CD4-positive, alpha-beta T cell treated with Interleukin-6 at 100 ng/mL for 8 hours (primary cell): Measurements from ENCODE around the gene G3BP1.
"Not testable (repeated sequence)": the region's sequence is repeated elsewhere in the genome, so short reads cannot be mapped to it uniquely, and the experiment has no call there.

ENCODE experiments used
- DNase-seq: peaks from one replicate; pipeline ENCODE4 v3.0.0-alpha.2; 2020; ENCODE audit warnings: mixed read lengths, low spot score

Gene G3BP1

GRCh38 chr5:151771259-151772028 is at the start of gene G3BP1:
G3BP1 (plus strand) TSS chr5:151771954; CDS start chr5:151786621, 14,667 bp downstream.
- peak; percentile 100 for DNase-seq

- DNase-seq: no peak
These were observed 49.2 kb upstream of the G3BP1 start for GRCh38 chr5:151722546-151722945.

- no peak for DNase-seq
These were observed 47.4 kb upstream of the G3BP1 start for GRCh38 chr5:151724360-151724759.

DNA sequence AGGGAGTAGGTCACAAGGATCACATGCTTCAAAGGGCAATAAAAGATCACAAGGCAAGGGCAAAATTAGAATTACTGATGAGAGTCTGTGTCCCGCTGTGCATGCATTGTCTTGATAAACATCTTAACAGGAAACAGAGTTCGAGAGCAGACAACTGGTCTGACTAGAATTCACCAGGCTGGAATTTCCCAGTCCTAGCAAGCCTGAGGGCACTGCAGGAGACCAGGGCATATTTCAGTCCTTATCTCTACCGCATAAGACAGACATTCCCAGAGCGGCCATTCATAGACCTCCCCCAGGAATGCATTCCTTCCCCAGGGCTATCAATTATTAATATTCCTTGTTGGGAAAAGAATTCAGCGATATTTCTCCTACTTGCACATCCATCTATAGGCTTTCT is 42.2 kb upstream of the G3BP1 start:
- DNase-seq: not testable (repeated sequence)

DNA sequence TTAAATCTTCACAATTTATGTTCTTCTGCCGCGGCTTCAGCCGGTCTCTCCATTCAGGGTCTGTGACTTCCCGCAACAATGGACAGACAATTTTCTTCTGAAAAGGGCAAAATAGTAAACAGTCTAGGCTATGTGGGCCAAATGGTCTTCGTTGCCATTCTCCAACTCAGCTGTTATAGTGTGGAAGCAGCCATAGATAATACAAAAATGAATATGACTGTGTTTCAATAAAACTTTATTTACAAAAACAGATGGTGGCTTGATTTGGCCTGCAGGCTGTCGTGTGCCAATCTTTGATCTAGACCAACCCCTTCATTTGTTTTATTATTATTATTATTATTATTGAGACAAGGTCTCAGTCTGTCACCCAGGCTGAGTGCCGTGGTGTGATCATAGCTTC is 41.4 kb upstream of the G3BP1 start:
- DNase-seq: no peak

GRCh38 chr5:151733358-151734063 is 38.2 kb upstream of the G3BP1 start:
- DNase-seq: no peak

GRCh38 chr5:151734064-151734408 is 37.7 kb upstream of the G3BP1 start:
- no peak for DNase-seq

GRCh38 chr5:151735646-151736045 is 36.1 kb upstream of the G3BP1 start:
- no peak for DNase-seq

DNA sequence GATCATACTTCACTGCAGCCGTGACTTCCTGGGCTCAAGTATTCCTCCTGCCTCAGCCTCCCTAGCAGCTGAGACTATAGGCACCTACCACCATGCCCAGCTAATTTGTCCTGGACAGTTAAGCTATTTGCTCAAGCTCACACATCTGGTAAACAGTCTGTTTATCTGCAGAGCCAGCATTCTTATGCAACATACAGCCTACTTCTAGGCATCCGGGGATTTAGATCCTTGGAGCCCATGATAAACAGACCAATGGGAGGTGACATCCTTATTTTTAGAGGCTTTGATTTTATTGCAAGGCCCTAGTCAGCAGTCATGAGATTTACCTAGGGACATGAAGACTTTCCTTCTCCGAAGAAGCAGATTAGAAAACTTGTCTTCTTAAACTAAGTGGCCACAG is 34.3 kb upstream of the G3BP1 start:
- no peak for DNase-seq

DNA sequence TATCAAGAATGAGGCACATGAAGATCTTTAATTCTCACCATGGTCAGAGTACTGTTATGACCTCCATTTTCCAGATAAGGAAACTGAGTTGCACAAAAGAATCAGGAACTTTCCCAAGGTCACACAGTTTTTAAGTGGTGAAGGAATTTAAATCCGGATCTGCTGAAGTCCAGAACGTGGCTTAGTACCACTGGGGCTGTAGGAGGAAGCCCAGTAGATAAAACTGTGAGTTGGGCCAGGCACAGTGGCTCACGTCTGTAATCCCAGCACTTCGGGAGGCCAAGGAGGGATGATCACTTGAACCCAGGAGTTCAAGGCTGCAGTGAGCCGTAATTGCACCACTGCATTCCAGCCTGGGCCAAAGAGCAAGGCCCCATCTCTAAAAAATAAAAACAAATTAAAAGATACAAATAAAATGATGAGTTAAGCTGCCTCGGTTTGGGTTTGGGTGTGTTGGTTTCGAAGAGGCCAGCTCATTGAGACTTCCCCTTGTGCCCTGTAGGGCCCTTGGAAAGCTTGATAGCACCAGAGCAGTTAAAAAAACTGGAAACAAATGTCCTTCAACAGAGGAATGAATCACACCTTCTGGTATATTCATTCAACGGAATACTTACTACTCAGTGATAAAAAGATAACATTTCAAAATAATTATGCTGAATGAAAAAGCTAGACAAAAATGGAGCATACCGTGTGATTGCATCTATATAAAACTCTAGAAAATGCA is 33.5 kb upstream of the G3BP1 start:
- no peak for DNase-seq

GRCh38 chr5:151739395-151739794 is 32.4 kb upstream of the G3BP1 start:
- DNase-seq: no peak

GRCh38 chr5:151739939-151740335 is 31.8 kb upstream of the G3BP1 start:
- DNase-seq: no peak

DNA sequence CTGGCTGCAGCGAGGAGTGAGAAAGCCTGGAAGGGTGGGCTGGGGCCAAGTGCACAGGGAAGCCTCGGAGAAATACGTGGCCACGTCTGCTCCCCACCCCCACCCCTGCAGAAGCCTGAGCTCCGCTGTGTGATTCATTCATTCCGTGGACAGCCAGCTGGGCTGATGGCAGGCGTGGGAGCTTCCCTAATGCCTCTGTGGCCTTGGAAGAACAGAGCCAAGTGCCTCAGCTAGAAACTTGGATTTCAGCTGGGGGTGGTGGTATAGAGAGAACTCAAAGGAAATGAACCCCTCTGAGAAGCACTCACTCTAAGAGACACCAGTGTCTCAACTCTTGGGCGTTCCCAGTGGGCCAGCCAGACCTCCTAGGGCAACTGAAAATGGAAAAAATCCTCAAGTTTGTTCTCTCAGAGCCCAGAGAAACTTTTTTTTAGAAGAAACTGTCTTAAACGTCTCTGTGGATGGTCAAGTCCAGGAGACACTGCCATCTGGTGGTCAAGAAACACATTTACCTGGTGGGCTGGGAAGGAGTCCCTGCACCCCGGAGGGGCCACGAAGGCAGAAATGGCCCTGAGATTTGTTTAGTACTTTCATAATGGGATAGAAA is 31.3 kb upstream of the G3BP1 start:
- peak; percentile 56 for DNase-seq

GRCh38 chr5:151740958-151741373 is 30.8 kb upstream of the G3BP1 start:
- DNase-seq: no peak

- DNase-seq: no peak
These were observed 29.9 kb upstream of the G3BP1 start for GRCh38 chr5:151741678-151742423.

DNA sequence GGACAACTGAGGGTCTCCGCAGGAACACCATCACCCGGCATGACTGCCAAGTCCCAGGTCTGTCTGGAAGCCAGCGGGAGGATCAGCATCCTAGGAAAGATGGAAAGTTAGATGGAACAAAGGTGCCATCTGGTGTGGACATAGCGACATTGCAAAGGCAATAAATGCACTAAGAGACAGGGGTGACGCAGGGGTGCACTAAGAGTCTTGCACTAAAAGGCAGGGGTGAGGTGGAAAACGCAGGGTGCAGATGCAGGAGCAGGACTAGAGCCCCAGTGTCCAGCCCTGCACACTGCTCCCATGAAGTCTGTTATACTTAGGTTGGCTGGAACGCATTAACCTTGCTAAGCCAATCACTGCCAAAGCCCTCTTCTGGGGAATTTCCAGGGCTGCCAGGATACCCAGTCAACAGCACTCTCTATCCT is 28.9 kb upstream of the G3BP1 start:
- no peak for DNase-seq

GRCh38 chr5:151743530-151743929 is 28.2 kb upstream of the G3BP1 start:
- no peak for DNase-seq

- peak; percentile 36 for DNase-seq
These were observed 26.6 kb upstream of the G3BP1 start for GRCh38 chr5:151745071-151745705.

DNA sequence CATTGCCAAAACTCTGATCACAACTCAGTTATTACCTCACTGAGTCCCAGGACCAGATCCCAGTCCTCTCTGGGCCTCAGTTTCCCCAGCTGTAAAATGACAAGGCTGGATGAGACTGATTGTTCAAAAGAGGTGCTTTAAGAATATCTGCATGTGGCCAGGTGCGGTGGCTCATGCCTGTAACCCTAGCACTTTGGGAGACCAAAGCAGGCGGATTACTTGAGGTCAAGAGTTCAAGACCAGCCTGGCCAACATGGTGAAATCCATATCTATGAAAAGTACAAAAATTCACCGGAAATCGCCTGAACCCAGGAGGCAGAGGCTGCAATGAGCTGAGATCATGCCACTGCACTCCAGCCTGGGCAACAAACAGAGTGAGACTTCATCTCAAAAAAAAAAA is 21.6 kb upstream of the G3BP1 start:
- no peak for DNase-seq

DNA sequence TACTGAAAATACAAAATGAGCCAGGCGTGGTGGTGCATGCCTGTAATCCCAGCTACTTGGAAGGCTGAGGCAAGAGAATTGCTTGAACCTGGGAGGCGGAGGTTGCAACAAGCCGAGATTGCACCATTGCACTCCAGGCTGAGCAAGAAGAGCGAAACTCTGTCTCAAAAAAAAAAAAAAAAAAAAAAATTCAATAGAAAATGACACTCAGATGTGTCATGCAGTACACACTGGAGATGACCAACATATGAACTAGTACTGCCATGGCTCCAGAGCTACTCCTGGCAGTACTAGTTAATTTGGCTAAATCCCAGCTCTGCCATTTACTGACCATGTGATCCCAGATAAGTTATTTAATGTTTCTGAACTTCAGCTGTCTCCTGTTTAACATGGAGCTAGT is 20.7 kb upstream of the G3BP1 start:
- no peak for DNase-seq

DNA sequence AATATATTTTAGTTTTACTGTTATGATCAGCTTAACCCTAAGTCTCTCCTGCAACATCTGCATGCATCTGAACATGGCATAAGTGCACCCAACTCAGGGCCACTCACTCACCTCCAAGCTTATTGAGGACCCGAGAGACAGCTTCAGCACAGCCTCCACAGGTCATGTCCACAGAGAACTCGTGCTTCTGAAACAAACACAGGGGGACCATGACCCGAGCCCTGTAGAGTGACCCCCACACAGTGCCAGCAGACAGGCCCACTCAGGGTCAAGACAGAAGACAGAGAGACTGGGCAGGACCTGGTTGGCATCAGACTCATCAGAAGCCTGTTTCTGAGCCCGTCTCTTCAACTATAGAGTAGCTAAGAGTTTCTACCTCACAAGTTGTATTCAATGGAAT is 20.2 kb upstream of the G3BP1 start:
- no peak for DNase-seq
